HG02852 (cell line): ENCODE results near the gene GRB7.
"Not testable (repeated sequence)": the region's sequence is repeated elsewhere in the genome, so short reads cannot be mapped to it uniquely, and the experiment has no call there.

ENCODE experiments used
- ATAC-seq: cut with Tn5 transposase; IDR thresholded peaks from one replicate; pipeline ENCODE4 v1.9.1; 2021; ENCODE audit warnings: mild to moderate bottlenecking, moderate library complexity; ENCODE audit not compliant: unreplicated experiment

GRB7 gene

DNA sequence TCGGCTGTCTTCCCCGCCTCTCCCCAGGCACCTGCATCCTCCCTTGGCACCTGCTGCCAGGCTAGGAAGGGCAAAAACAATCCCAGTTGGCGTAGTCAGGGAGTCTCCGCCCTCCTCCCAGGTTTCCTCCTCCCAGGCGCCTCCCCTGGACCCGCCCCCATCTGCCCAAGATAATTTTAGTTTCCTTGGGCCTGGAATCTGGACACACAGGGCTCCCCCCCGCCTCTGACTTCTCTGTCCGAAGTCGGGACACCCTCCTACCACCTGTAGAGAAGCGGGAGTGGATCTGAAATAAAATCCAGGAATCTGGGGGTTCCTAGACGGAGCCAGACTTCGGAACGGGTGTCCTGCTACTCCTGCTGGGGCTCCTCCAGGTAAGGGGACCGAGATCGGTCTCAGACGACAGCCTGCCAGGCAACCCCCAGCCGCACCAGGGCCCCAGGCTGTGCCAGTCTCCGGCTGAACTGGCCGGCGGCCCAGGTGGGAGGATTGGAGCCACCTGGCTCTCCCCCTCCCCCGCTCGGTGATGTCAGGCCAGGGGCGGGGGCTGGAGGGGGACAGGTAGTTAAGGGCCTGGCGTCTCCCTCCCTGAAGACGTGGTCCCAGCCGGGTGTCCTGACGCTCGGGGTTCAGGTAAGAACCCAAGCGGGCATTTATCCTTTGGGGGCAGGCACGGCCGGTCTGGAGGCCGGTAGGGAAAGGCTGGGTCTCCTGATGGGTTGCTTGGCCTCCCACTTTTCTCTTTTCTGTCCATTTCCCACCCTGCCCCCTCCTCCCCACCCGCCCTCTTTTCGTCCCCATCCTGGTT lies at the start of gene GRB7:
GRB7 (plus strand) TSS at position 179 of the 808 bp plus-strand sequence. CDS start 4,364 bp downstream, outside the sequence.
- ATAC-seq: no peak

DNA sequence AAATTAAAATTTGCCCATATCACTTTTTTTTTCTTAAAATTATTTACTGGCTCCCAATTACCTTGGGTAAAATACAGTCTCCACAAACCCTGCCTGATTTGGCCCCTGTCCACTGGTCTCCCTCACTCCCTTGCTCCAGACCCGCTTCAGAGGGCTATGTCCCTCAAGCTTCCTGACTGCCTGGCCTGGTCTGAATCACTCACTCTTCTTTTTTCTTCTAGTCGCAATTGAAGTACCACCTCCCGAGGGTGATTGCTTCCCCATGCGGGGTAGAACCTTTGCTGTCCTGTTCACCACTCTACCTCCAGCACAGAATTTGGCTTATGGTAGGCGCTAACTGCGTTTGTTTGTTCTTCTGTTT lies 49.3 kb upstream of the GRB7 start:
- no peak for ATAC-seq

DNA sequence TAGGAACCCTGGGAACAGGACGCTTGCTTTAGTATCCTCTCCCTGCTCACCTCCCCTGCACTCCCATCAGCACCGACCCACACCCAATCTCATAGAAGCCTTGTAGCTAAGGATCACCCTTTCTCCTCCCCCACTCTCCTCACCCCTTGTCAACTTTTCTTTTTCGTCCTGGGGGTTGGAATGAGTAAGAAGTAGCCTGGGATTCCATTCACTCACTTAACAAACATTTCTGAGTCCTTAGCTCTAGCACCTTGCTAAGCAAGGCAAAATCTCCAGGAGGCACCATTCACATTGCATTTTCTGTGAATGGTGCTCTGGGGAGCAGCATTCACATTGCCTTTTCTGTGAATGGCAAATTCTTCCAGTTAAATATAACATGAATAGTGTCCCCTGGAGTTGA lies 48.8 kb upstream of the GRB7 start:
- ATAC-seq: no peak

DNA sequence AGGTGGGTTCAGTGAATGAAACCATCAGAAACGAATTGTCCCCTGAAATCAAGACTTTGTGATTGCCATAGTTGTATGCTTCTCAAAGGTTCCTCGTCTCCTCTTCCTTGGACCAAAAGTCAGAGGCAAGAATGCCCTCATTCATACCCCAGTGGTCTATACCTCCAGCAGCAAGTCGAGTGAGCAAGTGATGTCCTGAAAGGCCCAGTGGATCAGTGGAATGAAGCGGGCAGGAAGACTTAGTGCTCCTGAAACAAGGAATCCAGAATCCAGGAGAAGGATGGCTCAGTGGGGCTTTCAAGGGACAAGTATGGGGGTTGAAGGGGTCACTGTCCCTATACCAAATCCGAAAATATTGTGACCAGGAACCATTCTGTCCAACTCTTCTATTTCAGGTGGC lies 43.1 kb upstream of the GRB7 start:
- ATAC-seq: no peak

GRCh38 chr17:39695089-39695474 lies 42.7 kb upstream of the GRB7 start:
- no peak for ATAC-seq

DNA sequence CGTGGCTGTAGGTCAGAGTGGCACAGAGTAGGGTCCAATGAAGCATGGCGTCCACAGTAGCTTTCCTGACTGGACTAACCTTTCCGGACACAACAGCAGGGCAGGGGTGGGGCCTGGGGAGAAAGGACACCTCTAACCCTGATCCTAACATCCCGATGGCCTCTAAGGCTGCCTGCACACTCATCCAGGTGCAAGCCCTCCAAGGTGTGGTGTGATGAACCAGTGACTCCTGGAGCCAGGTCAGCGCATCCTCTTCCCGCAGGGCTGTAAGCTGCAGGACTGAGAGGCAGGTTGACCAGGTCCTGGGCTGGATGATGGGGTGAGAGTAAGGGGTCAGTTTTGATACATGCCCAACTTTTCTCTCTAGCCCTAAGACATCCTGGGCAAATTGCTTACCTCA lies 41.0 kb upstream of the GRB7 start:
- ATAC-seq: no peak

DNA sequence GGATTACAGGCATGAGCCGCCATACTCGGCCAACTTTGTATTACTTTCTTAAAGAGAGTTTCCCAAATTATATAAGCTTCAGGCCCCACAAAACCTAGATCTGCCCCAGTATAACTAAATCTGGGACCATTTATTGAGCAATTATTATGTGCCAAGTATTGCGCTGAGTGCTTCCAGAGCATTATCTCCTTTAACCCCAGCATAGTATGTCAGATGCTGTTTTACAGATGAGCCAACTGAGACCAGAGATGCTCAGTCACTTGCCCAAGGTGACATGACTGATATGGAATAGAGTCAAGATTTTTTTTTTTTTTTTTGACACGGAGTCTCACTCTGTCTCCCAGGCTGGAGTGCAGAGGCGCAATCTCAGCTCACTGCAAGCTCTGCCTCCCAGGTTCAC lies 39.8 kb upstream of the GRB7 start:
- no peak for ATAC-seq

DNA sequence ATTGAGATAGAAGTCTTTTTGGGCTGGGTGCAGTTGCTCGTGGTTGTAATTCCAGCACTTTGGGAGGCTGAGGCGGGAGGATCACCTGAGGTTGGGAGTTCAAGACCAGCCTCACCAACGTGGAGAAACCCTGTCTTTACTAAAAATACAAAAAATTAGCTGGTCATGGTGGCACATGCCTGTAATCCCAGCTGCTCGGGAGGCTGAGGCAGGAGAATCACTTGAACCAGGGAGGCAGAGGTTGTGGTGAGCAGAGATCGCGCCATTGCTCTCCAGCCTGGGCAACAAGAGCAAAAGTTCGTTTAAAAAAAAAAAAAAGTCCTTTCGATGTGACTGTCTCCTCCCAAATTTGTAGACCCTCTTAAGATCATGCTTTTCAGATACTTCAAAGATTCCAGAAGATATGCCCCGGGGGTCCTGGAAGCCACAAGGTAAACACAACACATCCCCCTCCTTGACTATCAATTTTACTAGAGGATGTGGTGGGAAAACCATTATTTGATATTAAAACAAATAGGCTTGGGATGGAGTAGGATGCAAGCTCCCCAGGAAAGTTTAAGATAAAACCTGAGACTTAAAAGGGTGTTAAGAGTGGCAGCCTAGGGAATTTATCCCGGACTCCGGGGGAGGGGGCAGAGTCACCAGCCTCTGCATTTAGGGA lies 38.5 kb upstream of the GRB7 start:
- ATAC-seq: not testable (repeated sequence)

- ATAC-seq: no peak
These were observed 38.0 kb upstream of the GRB7 start, which contains the start of gene ERBB2 for GRCh38 chr17:39699818-39700147. Gene ERBB2 (plus strand): TSS chr17:39700064. CDS start chr17:39700239, 175 bp downstream.

DNA sequence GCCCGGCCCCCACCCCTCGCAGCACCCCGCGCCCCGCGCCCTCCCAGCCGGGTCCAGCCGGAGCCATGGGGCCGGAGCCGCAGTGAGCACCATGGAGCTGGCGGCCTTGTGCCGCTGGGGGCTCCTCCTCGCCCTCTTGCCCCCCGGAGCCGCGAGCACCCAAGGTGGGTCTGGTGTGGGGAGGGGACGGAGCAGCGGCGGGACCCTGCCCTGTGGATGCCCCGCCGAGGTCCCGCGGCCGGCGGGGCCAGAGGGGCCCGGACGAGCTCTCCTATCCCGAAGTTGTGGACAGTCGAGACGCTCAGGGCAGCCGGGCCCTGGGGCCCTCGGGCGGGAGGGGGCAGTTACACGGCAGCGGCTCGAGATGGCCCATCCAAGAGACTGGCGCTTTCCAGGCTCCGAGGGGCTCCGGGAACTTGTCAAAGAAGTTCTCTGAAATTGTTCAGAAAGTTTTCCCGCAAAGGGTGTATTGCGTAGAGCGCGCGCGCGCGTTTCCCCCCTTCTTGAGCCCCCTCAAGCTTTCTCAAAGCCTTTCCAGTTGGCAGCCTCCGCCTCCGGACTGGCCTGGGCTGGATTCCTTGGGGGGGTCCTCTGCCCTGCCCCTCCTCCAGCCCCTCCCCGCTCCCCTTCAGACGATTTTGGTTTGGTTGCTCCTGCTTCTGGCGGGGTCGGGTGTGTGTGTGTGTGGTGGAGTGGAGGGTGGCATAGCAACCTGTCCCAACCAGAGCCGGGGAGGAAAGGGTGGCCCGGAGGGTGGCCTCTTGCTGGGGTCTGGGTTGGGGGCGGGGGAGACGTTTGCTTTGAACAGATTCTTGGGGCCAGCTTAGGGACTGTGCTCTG lies 37.4 kb upstream of the GRB7 start:
- ATAC-seq: no peak

DNA sequence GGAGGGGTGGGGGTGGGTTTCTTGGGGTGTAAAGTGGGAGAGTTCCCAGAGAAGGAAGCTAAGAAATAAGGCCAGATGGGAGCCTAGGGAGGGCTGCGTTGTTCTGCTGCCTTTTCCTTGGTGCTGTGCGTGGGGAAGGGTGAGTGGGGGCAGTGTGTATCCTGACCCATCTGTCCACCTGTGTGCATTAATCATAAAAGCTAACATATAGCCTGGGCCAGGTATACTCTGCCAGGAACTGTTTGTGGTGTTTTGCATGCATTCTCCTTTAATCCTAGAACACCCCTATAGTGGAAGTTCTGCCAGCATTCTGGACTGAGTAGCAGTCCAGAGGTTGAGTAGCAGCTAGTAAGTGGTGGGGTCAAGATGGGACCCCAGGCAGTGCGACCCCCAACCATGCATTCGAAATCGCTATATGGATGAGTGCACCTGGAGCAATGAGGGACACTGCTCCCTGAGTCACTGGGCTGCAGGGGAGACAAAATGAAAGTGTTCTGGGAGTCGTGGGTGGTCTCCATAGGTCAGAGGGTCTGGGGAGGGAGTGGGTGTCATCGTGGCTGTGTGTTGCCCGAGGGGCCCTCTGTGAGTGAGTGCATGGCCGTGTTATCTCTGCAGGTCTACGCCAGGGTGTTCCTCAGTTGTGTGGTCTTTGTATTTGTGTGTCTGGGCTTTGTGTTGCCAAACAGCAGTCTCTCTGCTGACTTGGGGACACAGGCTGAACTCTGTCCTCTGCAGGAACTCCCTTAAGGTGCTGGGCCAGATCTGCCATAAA lies 36.5 kb upstream of the GRB7 start:
- no peak for ATAC-seq

GRCh38 chr17:39701784-39702422 lies 35.8 kb upstream of the GRB7 start:
- no peak for ATAC-seq

DNA sequence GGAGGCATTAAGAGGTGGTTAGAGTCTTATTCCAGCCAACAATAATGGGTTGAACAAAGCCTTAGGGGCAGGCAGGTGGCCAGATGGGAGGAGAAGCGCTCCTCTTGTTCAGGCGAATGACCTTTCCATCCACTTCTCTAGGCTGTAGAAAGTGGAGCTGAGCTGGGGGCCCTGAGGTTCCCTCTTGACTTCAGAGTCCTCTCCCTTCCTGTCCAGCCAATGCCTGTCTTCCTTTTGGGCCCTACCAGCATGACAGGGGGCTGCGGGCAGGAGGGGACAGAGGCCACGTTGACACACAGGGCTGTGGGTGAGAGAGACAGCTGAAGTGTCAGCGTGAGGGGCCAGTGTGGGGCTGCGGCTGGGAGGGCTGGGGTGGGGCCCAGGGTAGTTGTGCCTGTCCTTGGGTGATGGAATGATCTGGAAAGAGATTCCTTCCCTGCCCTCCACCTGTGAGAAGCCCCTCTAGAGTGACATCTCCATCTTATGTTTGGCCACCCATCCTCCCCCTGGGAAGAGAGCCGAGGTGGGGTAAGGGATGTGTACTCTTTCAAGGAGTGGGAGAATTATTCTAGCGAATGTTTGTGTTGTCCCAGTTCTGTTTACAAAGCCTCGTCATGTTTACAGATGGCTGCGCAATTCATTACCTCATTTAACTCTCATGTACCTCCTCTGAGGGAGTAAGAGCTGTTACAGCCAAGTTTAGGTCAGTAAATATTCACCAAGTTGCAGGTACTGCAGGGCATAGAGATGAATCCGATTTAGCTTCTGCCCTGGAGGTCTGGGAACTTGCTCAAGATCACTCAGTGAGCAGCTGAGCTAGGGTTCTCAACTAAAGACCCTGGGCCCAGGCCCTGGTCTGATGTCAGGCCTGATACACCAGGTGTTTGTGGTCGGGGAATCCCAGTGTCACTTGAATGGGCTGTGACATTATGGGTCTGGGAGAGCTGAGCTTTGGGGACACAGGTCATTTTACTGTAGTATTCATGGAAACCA lies 34.5 kb upstream of the GRB7 start:
- no peak for ATAC-seq

GRCh38 chr17:39703913-39704312 lies 33.8 kb upstream of the GRB7 start:
- ATAC-seq: no peak

GRCh38 chr17:39704821-39705551 lies 32.8 kb upstream of the GRB7 start:
- ATAC-seq: no peak

DNA sequence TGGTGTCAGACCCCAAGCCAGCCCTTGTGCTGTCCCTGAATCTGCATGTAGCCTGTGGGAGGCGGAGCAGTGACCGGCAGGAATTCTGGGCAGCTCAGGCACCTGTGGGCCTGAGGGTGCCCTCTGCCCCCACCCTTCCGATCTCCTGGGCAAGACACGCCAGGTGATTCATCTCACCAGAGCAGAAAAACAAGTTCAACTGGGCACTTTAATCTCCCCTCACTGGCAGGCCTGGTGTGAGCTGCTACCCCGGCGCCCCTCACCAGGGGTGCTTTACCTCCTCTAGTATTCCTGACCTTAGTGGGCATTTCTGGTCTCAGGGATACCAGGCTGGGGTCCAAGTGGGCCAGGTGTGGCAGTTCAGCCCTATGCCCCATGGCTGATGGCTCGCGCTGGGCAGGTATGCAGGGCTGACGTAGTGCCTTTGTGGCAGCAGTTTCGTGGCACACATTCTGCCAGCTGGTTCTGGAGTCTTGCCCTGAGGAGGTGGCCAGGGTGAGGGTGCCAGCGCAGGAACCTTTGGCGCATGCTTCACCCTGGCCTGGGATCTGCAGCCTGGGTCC lies 31.9 kb upstream of the GRB7 start:
- ATAC-seq: no peak

- ATAC-seq: no peak
These were observed 31.4 kb upstream of the GRB7 start for GRCh38 chr17:39706383-39706782.

- no peak for ATAC-seq
These were observed 30.8 kb upstream of the GRB7 start for GRCh38 chr17:39706921-39707337.
